VCaP (cell line): Measurements from ENCODE around the gene IKBKE.

Experiments used
- H3K27ac ChIP-seq: fragments of 450-650 bp; 2 replicates; pipeline ENCODE4 v1.5.1; 2017
- CTCF ChIP-seq: fragments of 450-650 bp; conservative IDR thresholded peaks from 2 replicates; pipeline ENCODE4 v1.5.1; 2017; ENCODE audit warnings: mild to moderate bottlenecking, moderate library complexity

The IKBKE gene

GRCh38 chr1:206537141-206537540, 66.9 kb downstream of the IKBKE start:
- H3K27ac ChIP-seq, result no peak overlapping the region
- no peak for TF ChIP-seq CTCF

GRCh38 chr1:206538086-206538770, 68.0 kb downstream of the IKBKE start:
- no peak for TF ChIP-seq CTCF
- peak overlapping the region; percentile 96; the same call in 1 of the 2 replicates for H3K27ac ChIP-seq

GRCh38 chr1:206538901-206539640, 68.8 kb downstream of the IKBKE start:
- TF ChIP-seq CTCF, result no peak
- peak overlapping the region; percentile 96 for H3K27ac ChIP-seq

GRCh38 chr1:206540044-206540780, 69.9 kb downstream of the IKBKE start:
- peak; percentile 29 for TF ChIP-seq CTCF
- H3K27ac ChIP-seq, result peak overlapping the region; percentile 96

GRCh38 chr1:206541236-206541833, 71.1 kb downstream of the IKBKE start:
- TF ChIP-seq CTCF, result no peak
- peak overlapping the region; percentile 96 for H3K27ac ChIP-seq

GRCh38 chr1:206544562-206545257, 74.4 kb downstream of the IKBKE start:
- peak; percentile 91 for TF ChIP-seq CTCF

More at GRCh38 chr1:206544562-206545257, 74.4 kb downstream of the IKBKE start:
- peak overlapping the region; percentile 47; the same call in 1 of the 2 replicates for H3K27ac ChIP-seq
